ENCODE results near the gene LMTK2.

LMTK2 gene

GRCh38 chr7:98178762-98179490, 72.3 kb downstream of the LMTK2 start:
- no peak for DNase-seq

- DNase-seq = no peak
These were observed 74.1 kb downstream of the LMTK2 start for GRCh38 chr7:98180751-98181150.

GRCh38 chr7:98185101-98185500, 78.4 kb downstream of the LMTK2 start:
- DNase-seq = no peak

- DNase-seq = no peak
These were observed 79.9 kb downstream of the LMTK2 start for GRCh38 chr7:98186452-98187137.

GRCh38 chr7:98187138-98187502, 80.5 kb downstream of the LMTK2 start:
- no peak for DNase-seq

GRCh38 chr7:98189559-98189958, 82.9 kb downstream of the LMTK2 start:
- no peak for DNase-seq

GRCh38 chr7:98191668-98192431, 85.2 kb downstream of the LMTK2 start:
- no peak for DNase-seq

- no peak for DNase-seq
These were observed 86.3 kb downstream of the LMTK2 start for GRCh38 chr7:98192781-98193457.

GRCh38 chr7:98193474-98194180, 87.0 kb downstream of the LMTK2 start:
- no peak for DNase-seq

GRCh38 chr7:98194186-98194585, 87.5 kb downstream of the LMTK2 start:
- DNase-seq = no peak

- no peak for DNase-seq
These were observed 88.2 kb downstream of the LMTK2 start for GRCh38 chr7:98194672-98195457.

GRCh38 chr7:98196706-98197605, 90.3 kb downstream of the LMTK2 start:
- DNase-seq = no peak

- no peak for DNase-seq
These were observed 92.5 kb downstream of the LMTK2 start for GRCh38 chr7:98199131-98199530.

GRCh38 chr7:98200364-98200763, 93.7 kb downstream of the LMTK2 start:
- DNase-seq = no peak

- DNase-seq = no peak
These were observed 95.9 kb downstream of the LMTK2 start for GRCh38 chr7:98202367-98203195.

- DNase-seq = no peak
These were observed 96.8 kb downstream of the LMTK2 start for GRCh38 chr7:98203261-98203963.

- no peak for DNase-seq
These were observed 97.4 kb downstream of the LMTK2 start for GRCh38 chr7:98203964-98204605.

- DNase-seq = no peak
These were observed 98.0 kb downstream of the LMTK2 start for GRCh38 chr7:98204670-98205069.
